Endodermal cell (in vitro differentiated cells): ENCODE measurements around the gene KIAA1217. TPM values are rescaled to one million over a fixed set of nuclear protein-coding genes. Genes with fewer than 3 reads are reported as not detected.

ENCODE experiments used
- DNase-seq: peaks from one replicate; pipeline ENCODE4 v3.0.0-alpha.2; 2017
- H3K27ac ChIP-seq: 2 replicates; pipeline ENCODE4 v1.5.1; 2013; ENCODE audit warnings: mild to moderate bottlenecking, low read depth, low read length, moderate library complexity
- H3K27me3 ChIP-seq: 2 replicates; pipeline ENCODE4 v1.6.1; 2013; ENCODE audit warnings: mild to moderate bottlenecking, low read length, moderate library complexity; ENCODE audit not compliant: insufficient read depth, control insufficient read depth, poor library complexity, severe bottlenecking
- H3K36me3 ChIP-seq: 2 replicates; pipeline ENCODE4 v1.7.0; 2013; ENCODE audit warnings: mild to moderate bottlenecking, low read length, moderate library complexity; ENCODE audit not compliant: control insufficient read depth, insufficient read depth
- H3K4me1 ChIP-seq: one replicate; pipeline ENCODE4 v1.7.0; 2013; ENCODE audit warnings: low read length; ENCODE audit not compliant: control insufficient read depth, insufficient read depth
- H3K4me3 ChIP-seq: 2 replicates; pipeline ENCODE4 v1.5.1; 2013; ENCODE audit warnings: mild to moderate bottlenecking, low read length, moderate library complexity
- H3K9ac ChIP-seq: 2 replicates; pipeline ENCODE4 v1.6.1; 2013; ENCODE audit warnings: mild to moderate bottlenecking, low read length, moderate library complexity; ENCODE audit not compliant: poor library complexity, severe bottlenecking; ENCODE audit errors: extremely low read depth
- H3K9me3 ChIP-seq: 2 replicates; pipeline ENCODE4 v1.6.1; 2013; ENCODE audit warnings: mild to moderate bottlenecking, low read length, moderate library complexity; ENCODE audit not compliant: control insufficient read depth
- H3K27ac Mint-ChIP-seq: 2 replicates; pipeline ENCODE4 v1.8.0; 2020; ENCODE audit warnings: mixed read lengths
- H3K27me3 Mint-ChIP-seq: 2 replicates; pipeline ENCODE4 v1.8.0; 2021; ENCODE audit warnings: mild to moderate bottlenecking, mixed read lengths; ENCODE audit not compliant: insufficient read depth
- H3K36me3 Mint-ChIP-seq: 2 replicates; pipeline ENCODE4 v1.8.0; 2020; ENCODE audit warnings: low read depth, mixed read lengths
- H3K4me1 Mint-ChIP-seq: 2 replicates; pipeline ENCODE4 v1.8.0; 2020; ENCODE audit warnings: mixed read lengths
- H3K4me3 Mint-ChIP-seq: 2 replicates; pipeline ENCODE4 v1.8.0; 2020; ENCODE audit warnings: mild to moderate bottlenecking, moderate library complexity, mixed read lengths
- H3K9me3 Mint-ChIP-seq: 2 replicates; pipeline ENCODE4 v1.8.0; 2020; ENCODE audit warnings: mild to moderate bottlenecking, mixed read lengths
- CTCF ChIP-seq: fragments of 200-600 bp; sonication (generic); conservative IDR thresholded peaks from 2 replicates; pipeline ENCODE4 v1.5.0; 2021; ENCODE audit warnings: antibody characterized with exemption, mild to moderate bottlenecking
- WGBS, 2 experiments: methylation state at CpG; one replicate each; pipeline versions ENCODE4 v1.1.5 to v1.1.7; 2013; ENCODE audit warnings: missing lambda C conversion rate in 2 of 2, mixed read lengths in 1 of 2; ENCODE audit not compliant: insufficient coverage in 1 of 2, insufficient read length in 1 of 2; 5-methylcytosine and 5-hydroxymethylcytosine counted together
- total RNA-seq, 2 donors: library from RNA; stranded (reverse); fragmentation: NEBNext Ultra II Directional in 1 of 2; extraction: Animal tissue kit (Norgen Biotek cat#: 25700) in 1 of 2; gene quantifications; 2 replicates in 1 of 2; 3 replicates in 1 of 2; pipeline ENCODE4 v1.2.1, GENCODE V29; 2021

Gene KIAA1217
- total RNA-seq, 2 donors from 2014 or later: 25.4 to 27.2 TPM

DNA sequence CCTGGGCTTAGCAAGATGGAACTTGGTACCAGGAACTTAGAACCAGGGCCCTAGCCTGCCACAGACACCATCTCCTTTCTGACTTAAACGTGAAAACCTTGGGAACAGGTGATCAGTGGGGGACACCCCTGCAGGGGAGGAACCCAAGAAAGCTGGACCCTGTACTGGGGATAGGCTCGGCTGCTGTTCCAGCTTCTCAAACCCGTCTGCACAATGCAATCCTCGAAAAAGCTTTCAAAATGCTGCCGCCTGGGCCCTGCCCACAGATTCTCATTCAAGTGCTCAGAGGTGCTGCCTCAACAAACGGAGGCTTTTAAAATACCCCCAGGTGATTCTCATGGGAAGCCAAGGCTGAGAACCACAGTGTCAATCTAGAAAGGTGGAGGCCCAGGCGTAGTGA is 345.1 kb downstream of the KIAA1217 start:
- Mint-ChIP-seq H3K4me3 (no peak overlapping the region), H3K4me1 (peaks cover 5% of the 10 kb centered on the region), H3K36me3 (peaks cover 3% of the 10 kb centered on the region), H3K9me3 (no peaks in the 10 kb centered on the region), H3K27ac (no peak overlapping the region), H3K27me3 (peaks cover 2% of the 10 kb centered on the region)
- Histone ChIP-seq H3K27ac (no peak overlapping the region), H3K27me3 (no peaks in the 10 kb centered on the region), H3K36me3 (no peaks in the 10 kb centered on the region), H3K9ac (no peak overlapping the region), H3K9me3 (no peaks in the 10 kb centered on the region), H3K4me3 (no peak overlapping the region), H3K4me1 (peaks cover 4% of the 10 kb centered on the region)
- 87 to 98% methylated on average over 6 to 7 of the region's 7 CpGs for WGBS, 2 experiments
- no peak for TF ChIP-seq CTCF
- DNase-seq: no peak

GRCh38 chr10:24556126-24556749 is 347.3 kb downstream of the KIAA1217 start:
- WGBS, 2 experiments: 92 to 100% methylated on average over 2 to 4 of the region's 4 CpGs
- Mint-ChIP-seq H3K4me3 (no peak overlapping the region), H3K27ac (no peak overlapping the region), H3K27me3 (peaks cover 2% of the 10 kb centered on the region), H3K9me3 (no peaks in the 10 kb centered on the region), H3K4me1 (peaks cover 5% of the 10 kb centered on the region), H3K36me3 (no peaks in the 10 kb centered on the region)
- Histone ChIP-seq H3K9me3 (no peaks in the 10 kb centered on the region), H3K27me3 (no peaks in the 10 kb centered on the region), H3K27ac (no peak overlapping the region), H3K36me3 (no peaks in the 10 kb centered on the region), H3K4me3 (no peak overlapping the region), H3K4me1 (peaks cover 4% of the 10 kb centered on the region), H3K9ac (no peak overlapping the region)
- DNase-seq: no peak
- TF ChIP-seq CTCF: no peak

DNA sequence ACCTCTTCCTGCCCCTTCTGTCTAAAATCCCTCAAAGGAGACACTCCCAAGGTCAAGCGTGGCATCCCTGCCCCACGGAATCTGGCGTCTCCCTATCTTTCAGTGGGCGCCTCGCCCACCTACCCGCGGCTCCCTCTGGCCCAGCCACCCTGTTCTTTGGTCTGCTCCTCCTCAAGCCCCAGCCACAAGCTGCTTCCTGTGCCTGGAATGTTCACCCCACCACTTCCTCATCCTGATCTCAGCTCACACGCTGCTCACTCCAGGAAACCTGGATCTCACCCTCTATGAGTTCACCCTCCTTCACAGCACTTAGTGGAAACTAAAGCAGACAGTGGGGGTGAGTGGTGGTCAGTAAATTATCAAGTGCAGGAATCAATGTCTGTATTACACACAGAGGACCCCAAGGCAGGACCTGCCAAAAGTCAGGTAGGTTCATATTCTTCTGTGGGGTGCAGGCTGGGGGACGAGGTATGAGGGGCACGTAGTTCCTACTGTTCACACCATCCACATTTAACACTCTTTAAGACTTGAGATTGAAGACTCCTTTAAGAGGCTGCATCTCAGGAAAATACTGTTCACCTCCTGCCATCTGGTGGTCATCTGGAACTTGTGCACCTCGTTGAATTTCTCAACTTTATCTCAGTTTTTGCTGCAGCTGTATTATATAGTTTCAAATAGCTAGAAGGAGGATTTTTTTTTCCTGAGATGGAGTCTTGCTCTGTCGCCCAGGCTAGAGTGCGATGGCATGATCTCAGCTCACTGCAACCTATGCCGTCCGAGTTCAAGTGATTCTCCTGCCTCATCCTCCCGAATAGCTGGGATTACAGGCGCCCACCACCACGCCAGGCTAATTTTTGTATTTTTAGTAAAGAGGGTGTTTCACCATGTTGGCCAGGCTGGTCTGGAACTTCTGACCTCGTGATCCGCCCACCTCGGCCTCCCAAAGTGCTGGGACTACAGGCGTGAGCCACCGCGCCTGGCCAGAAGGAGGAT is 348.1 kb downstream of the KIAA1217 start:
- Histone ChIP-seq H3K4me1 (peaks cover under 1% of the 10 kb centered on the region), H3K9ac (no peak overlapping the region), H3K4me3 (no peak overlapping the region), H3K9me3 (no peaks in the 10 kb centered on the region), H3K27ac (no peak overlapping the region), H3K36me3 (no peaks in the 10 kb centered on the region), H3K27me3 (no peaks in the 10 kb centered on the region)
- peaks cover 2% of the 10 kb centered on the region for H3K27me3 Mint-ChIP-seq
- no peak overlapping the region for H3K4me3 Mint-ChIP-seq
- H3K36me3 Mint-ChIP-seq: no peaks in the 10 kb centered on the region
- 79 to 81% methylated on average over 18 to 23 of the region's 24 CpGs for WGBS, 2 experiments
- TF ChIP-seq CTCF: peak; percentile 86
- no peaks in the 10 kb centered on the region for H3K9me3 Mint-ChIP-seq
- H3K27ac Mint-ChIP-seq: no peak overlapping the region
- DNase-seq: peak; percentile 76
- H3K4me1 Mint-ChIP-seq: peaks cover 5% of the 10 kb centered on the region
